ENCODE results near the gene KCNJ10.

DNA sequence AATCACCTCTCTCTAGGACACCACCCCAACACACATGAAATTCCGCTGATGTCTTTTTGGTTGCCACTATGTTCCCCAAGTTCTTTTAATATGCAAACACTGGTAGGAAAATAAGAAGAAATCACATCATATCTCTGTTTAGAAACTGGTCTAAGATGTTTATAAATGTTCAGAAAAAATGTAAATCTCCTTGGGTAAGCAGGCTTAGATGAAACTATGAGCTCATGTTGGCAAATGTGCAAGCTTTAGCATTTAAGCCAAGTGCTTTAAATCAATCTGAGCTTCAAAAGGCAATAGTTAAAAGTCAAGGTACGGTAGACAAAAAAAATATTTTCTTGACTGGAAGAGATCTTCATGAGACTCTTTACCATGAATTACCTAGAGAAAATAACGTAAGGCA, 90.7 kb downstream of the KCNJ10 start:
- no peak for TF ChIP-seq POLR2A (IDR thresholded peaks at IDR 0.05)
- TF ChIP-seq, protein P1, sequence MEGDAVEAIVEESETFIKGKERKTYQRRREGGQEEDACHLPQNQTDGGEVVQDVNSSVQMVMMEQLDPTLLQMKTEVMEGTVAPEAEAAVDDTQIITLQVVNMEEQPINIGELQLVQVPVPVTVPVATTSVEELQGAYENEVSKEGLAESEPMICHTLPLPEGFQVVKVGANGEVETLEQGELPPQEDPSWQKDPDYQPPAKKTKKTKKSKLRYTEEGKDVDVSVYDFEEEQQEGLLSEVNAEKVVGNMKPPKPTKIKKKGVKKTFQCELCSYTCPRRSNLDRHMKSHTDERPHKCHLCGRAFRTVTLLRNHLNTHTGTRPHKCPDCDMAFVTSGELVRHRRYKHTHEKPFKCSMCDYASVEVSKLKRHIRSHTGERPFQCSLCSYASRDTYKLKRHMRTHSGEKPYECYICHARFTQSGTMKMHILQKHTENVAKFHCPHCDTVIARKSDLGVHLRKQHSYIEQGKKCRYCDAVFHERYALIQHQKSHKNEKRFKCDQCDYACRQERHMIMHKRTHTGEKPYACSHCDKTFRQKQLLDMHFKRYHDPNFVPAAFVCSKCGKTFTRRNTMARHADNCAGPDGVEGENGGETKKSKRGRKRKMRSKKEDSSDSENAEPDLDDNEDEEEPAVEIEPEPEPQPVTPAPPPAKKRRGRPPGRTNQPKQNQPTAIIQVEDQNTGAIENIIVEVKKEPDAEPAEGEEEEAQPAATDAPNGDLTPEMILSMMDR (IDR thresholded peaks at IDR 0.05) = no peak

All from right lobe of liver (tissue), 4 donors.